DOHH2 (cell line): ENCODE measurements around the gene ST7.

Source experiments
- CTCF ChIP-seq: fragments of 200-600 bp; sonication (generic); IDR thresholded peaks from one replicate; pipeline ENCODE4 v1.5.1; 2014; ENCODE audit warnings: antibody characterized with exemption, mild to moderate bottlenecking, low read depth, low read length; ENCODE audit not compliant: poor library complexity, severe bottlenecking
- EZH2phosphoT487 ChIP-seq: fragments of 200-600 bp; sonication (generic); IDR thresholded peaks from 2 replicates; pipeline ENCODE4 v1.6.1; 2017; ENCODE audit warnings: borderline replicate concordance, mild to moderate bottlenecking, antibody characterized with exemption, low read length, moderate library complexity, mixed read lengths

- TF ChIP-seq CTCF (no peak), EZH2phosphoT487 (no peak)
These were observed 56.5 kb downstream of the ST7 start for GRCh38 chr7:117009705-117010361.
